Central memory CD8-positive, alpha-beta T cell (primary cell): Measurements from ENCODE around the gene PSTK.

Source experiments
- ATAC-seq: fragments of 150-1000 bp; cut with Tn5 transposase; replicated peaks from 2 replicates; pipeline ENCODE4 v1.10.0; 2022; ENCODE audit warnings: mild to moderate bottlenecking, moderate FRiP score, moderate number of reproducible peaks; ENCODE audit not compliant: poor library complexity, severe bottlenecking; ENCODE audit errors: extremely low read depth
- DNase-seq, 2 donors: peaks; one replicate each; pipeline ENCODE4 v3.0.0; 2021; ENCODE audit warnings: low spot score in 2 of 2
- H3K27ac Mint-ChIP-seq: one replicate; pipeline ENCODE4 v1.8.0; 2022; ENCODE audit warnings: low read depth, mild to moderate bottlenecking, moderate library complexity, mixed read lengths
- H3K27me3 Mint-ChIP-seq: one replicate; pipeline ENCODE4 v1.8.0; 2022; ENCODE audit warnings: mixed read lengths
- H3K36me3 Mint-ChIP-seq: one replicate; pipeline ENCODE4 v1.8.0; 2022; ENCODE audit warnings: mild to moderate bottlenecking, moderate library complexity, mixed read lengths; ENCODE audit not compliant: insufficient read depth
- H3K4me1 Mint-ChIP-seq: one replicate; pipeline ENCODE4 v1.8.0; 2022; ENCODE audit warnings: mixed read lengths
- H3K4me3 Mint-ChIP-seq: one replicate; pipeline ENCODE4 v1.8.0; 2022; ENCODE audit warnings: mild to moderate bottlenecking, moderate library complexity, mixed read lengths
- H3K9me3 Mint-ChIP-seq: one replicate; pipeline ENCODE4 v1.8.0; 2022; ENCODE audit warnings: mixed read lengths

PSTK gene

DNA sequence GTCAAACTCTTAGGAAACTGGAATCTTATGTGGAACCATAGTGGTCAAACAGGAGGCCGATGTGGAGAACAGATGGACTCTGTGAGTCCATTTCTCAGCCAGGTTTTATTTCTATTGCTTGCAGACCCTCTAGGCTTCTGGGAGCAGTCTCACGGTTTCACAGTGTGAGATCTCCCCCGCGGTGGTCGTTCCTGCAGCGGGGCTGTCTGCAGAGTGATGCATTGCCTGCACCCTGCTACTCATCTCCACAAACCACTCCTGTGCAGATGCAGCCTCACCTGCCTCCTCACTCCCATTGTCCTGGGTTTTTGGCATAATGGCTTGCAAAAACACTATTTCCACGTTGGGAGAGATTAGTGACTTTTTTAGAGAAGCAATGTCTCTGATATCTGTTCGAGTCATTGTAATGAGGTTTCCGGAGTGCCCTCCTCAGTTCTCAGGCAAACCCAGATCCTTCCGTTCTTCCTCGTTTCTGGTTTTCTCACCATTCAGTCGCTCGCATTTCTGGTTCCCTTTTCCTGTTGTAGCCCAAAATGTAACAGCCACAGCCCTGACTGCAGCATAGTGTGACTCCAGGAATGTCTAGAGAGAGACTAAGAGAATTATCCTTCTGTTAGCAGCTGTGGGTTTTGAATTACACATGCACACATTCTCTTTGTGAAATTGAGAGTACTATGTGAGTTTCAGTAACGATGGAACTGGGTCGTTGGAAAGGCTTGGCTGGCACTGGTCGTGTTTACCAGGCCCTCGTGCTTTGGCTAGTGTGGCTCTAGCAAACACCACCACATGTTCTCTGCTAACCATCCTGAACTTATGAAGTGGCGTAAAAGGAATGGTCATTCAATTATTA is 58.8 kb downstream of the PSTK start:
- H3K9me3 Mint-ChIP-seq: no peaks in the 10 kb centered on the region
- no peaks in the 10 kb centered on the region for H3K4me1 Mint-ChIP-seq
- H3K27ac Mint-ChIP-seq: no peak overlapping the region
- no peak overlapping the region for H3K4me3 Mint-ChIP-seq
- ATAC-seq (no peak), DNase-seq (no peak)
- H3K36me3 Mint-ChIP-seq: peaks cover 14% of the 10 kb centered on the region
- no peaks in the 10 kb centered on the region for H3K27me3 Mint-ChIP-seq

DNA sequence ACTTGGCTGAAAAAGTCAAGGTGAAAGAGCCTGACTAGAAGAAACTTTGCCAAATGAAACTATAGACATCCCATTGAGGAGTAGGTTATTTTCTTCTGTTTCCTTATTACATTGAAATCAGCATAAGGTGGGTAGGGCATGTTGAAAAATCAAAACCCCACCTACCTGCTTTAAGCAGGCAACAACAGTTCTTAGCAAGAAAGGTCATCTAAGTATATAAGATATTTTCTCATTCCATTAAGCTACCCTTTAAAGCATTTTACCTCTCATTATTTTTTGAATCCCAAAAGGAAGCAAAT is 59.4 kb downstream of the PSTK start:
- ATAC-seq: no peak
- H3K4me1 Mint-ChIP-seq: no peaks in the 10 kb centered on the region
- no peak for DNase-seq
- no peaks in the 10 kb centered on the region for H3K9me3 Mint-ChIP-seq
- no peak overlapping the region for H3K27ac Mint-ChIP-seq
- H3K4me3 Mint-ChIP-seq: no peak overlapping the region
- H3K27me3 Mint-ChIP-seq: no peaks in the 10 kb centered on the region
- peaks cover 15% of the 10 kb centered on the region for H3K36me3 Mint-ChIP-seq
